DND-41 (cell line): ENCODE data around the gene TIMM9.

Source experiments
- EZH2 ChIP-seq: IDR thresholded peaks from 3 replicates; pipeline ENCODE4 v1.6.1; 2012; ENCODE audit warnings: borderline replicate concordance, low read depth, mild to moderate bottlenecking, moderate library complexity, low read length, inconsistent platforms; ENCODE audit not compliant: severe bottlenecking
- TF ChIP-seq, protein P1 (sequence below): IDR thresholded peaks from 2 replicates; pipeline ENCODE4 v1.5.1; 2012; ENCODE audit warnings: borderline replicate concordance, low read length, moderate library complexity, mild to moderate bottlenecking; ENCODE audit not compliant: poor library complexity, severe bottlenecking; ENCODE audit errors: extremely low read depth

DNA sequence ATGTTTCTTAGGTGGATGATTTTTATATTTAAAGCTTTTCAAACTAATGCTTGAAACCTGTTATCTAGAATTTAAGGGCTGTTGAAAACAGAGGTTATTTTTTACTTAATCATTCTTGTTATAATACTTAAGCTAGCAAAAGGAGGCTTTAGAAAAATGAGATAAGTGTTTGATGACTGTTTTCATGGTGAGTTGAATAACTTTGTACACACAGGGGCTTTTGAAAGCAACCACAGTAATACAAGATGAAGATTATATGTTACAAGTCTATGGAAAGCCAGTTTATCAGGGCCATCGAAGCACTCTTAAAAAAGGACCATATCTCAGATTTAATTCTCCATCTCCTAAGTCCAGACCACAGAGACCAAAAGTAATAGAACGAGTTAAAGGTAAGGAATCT is 33.4 kb upstream of the TIMM9 start:
- TF ChIP-seq, protein P1, sequence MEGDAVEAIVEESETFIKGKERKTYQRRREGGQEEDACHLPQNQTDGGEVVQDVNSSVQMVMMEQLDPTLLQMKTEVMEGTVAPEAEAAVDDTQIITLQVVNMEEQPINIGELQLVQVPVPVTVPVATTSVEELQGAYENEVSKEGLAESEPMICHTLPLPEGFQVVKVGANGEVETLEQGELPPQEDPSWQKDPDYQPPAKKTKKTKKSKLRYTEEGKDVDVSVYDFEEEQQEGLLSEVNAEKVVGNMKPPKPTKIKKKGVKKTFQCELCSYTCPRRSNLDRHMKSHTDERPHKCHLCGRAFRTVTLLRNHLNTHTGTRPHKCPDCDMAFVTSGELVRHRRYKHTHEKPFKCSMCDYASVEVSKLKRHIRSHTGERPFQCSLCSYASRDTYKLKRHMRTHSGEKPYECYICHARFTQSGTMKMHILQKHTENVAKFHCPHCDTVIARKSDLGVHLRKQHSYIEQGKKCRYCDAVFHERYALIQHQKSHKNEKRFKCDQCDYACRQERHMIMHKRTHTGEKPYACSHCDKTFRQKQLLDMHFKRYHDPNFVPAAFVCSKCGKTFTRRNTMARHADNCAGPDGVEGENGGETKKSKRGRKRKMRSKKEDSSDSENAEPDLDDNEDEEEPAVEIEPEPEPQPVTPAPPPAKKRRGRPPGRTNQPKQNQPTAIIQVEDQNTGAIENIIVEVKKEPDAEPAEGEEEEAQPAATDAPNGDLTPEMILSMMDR, result no peak
- no peak for TF ChIP-seq EZH2
